ENCODE measurements around the gene IQCK.
A peak's percentile ranks its signal among the peaks of the same experiment; 100 is the strongest.

The IQCK gene

DNA sequence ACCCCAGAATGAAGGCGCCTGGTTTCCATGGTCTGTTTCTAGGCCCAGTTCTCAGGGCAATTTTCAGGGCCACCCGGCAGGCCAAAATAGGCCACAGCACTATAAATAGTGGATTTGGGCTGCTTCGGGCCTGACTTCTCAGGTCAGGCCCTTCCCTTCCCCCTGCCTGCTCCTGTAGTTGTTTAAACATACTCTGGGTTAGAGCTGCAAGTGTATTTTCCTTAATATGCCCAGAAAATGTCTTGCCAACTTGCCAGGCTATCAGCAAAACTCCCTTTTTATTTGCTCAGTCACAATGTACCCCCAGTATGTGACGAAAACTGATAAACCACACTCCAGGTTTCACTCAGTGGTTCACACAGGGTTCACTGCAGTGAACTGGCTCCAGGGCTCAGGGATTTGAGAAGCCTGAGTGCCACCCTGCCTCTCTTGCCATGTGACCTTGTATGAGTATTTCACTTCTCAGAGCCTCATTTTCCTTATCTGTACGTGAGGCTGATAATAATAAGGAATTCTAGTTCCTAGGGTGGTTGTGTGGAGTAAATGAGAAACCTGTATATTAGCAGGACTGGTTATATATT lies 90.1 kb downstream of the IQCK start:
- no peak for DNase-seq

GRCh38 chr16:19809121-19809635 lies 91.1 kb downstream of the IQCK start:
- DNase-seq = no peak

- DNase-seq = no peak
These were observed 91.6 kb downstream of the IQCK start for GRCh38 chr16:19809693-19810092.

DNA sequence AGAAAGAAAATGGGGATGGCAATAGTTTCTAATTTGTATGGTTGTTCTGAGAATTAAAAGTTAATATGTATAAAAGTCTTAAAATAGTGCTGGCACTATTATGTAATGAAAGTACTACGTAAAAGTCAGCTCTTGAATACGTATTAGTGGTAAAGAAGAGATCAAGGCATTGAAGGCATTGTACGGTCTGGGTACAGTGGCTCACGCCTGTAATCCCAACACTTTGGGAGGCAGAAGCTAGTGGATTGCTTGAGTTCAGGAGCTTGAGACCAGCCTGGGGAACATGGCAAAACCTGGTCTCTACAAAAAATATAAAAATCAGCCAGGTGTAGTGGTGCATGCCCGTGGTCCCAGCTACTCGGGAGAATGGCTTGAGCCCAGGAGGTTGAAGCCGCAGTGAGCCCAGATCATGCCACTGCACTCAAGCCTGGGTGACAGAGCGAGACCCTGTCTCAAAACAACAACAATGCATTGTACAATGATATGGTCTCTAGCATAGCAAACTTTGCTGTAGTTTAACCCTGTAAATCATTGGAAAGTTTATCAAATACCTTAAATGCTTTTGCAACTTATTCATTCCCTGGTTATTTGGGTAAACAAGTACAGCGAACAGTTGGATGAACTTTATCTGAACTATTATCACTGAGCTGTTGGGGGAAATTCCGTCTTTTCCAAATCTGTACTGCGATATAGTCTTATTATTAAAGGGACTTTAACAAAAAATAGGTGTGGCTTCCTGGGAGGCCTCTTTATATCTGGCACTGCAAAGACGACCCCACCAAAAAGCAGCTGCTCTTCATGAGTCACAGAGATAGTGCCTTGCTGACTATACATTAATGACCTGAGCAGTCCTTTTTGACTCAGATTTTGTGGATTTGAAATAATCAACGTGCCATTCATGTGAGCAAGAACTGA lies 93.0 kb downstream of the IQCK start:
- no peak for DNase-seq

- DNase-seq = no peak
These were observed 94.9 kb downstream of the IQCK start for GRCh38 chr16:19812986-19813385.

- DNase-seq = no peak
These were observed 97.3 kb downstream of the IQCK start for GRCh38 chr16:19815418-19815817.

GRCh38 chr16:19817122-19817521 lies 99.1 kb downstream of the IQCK start:
- DNase-seq = no peak

- no peak for DNase-seq
These were observed 99.8 kb downstream of the IQCK start for GRCh38 chr16:19817875-19818274.

GRCh38 chr16:19822533-19822932 lies 104.5 kb downstream of the IQCK start:
- DNase-seq = no peak

- DNase-seq = no peak
These were observed 105.3 kb downstream of the IQCK start for GRCh38 chr16:19823322-19823721.

GRCh38 chr16:19824216-19824615 lies 106.1 kb downstream of the IQCK start:
- no peak for DNase-seq

- DNase-seq = no peak
These were observed 112.0 kb downstream of the IQCK start for GRCh38 chr16:19829844-19830692.

DNA sequence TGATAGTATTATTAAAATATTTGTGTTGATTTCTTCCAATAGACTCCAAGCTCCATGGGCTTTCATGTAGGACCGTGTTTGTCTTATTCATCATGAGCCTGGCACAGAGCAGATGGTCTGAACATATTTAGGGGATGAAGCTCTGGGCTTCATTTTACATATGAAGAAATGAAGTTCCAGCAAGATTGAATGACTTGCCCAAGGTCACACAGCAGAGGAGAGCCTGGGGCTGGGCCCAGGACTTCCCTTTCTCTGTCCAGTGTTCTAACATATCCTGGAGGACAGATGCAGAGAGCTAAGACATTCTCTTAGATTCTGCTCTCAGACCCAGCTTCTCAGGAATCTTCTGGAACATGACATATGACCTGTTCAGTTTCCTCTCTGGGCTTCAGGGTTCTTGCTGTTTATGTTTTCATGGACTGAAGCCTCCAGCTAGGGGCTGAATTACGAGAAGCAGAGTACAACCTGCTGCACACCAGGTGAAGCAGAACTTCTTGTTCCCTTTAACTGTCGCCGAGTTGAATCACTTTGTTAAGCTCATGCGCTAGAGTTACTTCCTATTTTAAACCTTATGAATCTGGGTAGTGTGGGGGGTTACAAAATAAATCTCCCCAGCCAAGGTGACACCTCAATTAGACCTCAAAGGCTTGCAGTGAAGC lies 113.0 kb downstream of the IQCK start:
- DNase-seq = no peak

- no peak for DNase-seq
These were observed 113.6 kb downstream of the IQCK start for GRCh38 chr16:19831678-19832077.

DNA sequence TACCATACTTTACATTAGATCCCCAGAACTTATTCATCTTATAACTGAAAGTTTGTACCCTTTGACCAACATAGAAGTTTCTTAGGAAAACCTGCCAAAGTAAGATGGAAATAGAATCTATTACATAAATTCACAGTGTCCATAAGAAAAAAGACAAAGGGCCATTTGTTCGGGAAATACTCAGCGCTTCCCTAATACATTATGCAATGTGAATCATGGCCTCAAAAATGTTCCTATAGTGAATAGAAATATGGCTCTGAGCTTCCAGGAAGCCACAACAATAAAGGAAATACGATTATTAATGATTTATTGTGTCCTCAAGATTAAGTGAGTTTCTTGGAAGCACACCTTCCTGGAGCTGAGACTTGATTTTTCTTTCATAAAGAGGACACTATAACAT lies 115.1 kb downstream of the IQCK start:
- no peak for DNase-seq

- DNase-seq = no peak
These were observed 115.5 kb downstream of the IQCK start for GRCh38 chr16:19833581-19833980.

DNA sequence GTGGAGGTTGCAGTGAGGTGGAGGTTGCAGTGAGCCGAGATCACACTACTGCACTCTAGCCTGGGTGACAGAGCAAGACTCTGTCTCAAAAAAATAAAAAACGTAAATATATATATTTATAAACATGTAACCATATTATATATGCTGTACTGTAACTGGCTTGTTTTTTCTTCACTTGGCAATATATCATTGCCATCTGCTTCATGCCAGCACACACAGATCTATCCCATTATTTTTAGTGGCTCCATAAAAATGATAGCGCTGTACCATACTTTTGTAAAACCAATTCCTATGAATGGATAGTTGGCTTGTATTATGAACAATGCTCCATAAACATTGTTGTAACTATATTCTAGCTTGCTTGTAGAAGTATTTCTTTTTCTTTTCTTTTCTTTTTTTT lies 117.1 kb downstream of the IQCK start:
- DNase-seq = no peak

DNA sequence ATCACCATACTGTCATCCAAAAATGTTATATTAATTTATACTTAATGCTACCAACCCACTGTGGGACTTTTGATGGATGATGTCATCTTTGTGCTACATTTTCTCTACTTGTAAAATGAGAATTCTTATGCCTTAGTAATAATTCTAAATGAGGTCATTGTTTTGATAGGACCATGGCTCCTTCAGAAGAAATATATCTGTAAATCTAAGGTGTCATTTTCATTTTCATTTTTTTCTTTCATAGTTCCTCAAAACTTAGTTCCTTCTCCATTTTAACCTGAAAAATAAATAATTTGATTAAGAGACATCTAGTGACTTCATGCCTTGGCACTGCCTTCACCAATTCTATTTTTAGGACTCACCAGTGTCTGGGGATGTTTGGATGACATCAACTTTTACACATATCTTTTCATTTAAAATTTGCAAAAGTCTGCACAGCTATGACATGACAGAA lies 117.9 kb downstream of the IQCK start:
- DNase-seq = no peak

DNA sequence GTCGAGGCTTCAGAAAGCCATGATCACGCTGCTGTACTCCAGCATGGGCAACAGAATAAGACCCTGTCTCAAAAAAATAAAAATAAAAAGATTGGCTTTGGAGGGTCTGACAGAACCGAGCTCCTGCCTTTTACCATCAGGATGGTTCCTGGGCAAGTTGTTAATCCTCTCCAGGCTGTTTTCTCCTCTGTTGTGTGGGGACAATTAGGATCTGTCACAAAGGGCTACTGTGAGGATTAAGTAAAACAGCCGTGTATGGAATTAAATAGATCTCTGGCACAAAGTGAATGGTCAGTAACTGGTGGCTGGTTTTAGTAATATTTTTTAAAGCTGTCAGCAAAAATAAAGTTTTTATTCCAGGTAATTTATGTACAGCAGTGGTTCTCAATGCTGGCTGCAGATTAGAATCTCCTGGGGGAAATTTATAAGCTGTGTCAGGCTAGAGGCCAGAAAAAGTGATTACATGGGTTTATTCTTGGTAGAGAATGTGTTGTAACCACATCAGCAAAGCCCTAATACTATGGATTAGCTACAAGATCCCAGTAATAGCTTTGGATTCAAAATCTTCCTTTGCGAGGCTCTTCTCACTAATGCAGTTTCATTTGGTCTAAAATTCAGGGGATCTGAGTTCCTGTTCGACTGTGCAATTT lies 119.4 kb downstream of the IQCK start:
- no peak for DNase-seq

- DNase-seq = no peak
These were observed 120.1 kb downstream of the IQCK start for GRCh38 chr16:19837984-19838707.

DNA sequence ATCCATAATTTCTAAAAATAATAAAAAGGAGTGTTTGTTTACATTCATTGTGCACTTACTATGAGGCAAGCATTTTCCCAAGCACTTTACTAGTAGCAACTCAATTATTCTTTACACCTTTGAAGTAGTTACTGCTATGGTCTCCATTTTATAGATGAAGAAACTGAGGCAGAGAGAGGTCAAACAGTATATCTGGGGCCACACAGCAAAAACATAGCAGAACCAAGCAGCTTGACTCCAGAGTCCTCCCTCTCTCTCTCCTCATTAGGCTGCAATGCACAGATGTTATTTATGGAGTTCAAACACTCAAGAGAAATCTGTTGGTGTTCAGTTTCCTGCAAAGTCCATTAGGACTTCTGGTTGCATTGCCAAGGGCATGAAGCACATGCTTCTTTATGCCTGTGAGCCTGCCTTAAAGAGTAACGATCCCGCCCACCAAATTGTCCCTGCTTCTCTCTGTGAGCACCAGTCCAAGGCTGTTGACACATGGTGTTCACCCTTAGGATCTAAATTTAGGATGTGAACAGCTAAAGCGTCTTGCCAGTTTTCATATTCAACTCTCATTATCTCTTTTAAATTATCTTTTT lies 122.5 kb downstream of the IQCK start:
- DNase-seq = peak; percentile 77

Data from NCI-H1436 treated with DMSO at 0.1 percent for 48 hours (cell line).